Measurements from ENCODE around the gene RUFY1. TPM values are rescaled to one million over a fixed set of nuclear protein-coding genes. Genes with fewer than 3 reads are reported as not detected.

Gene RUFY1
- total and polyA plus RNA-seq, 10 of the 15 experiments (the other 5 are each of a cell fraction or from before 2014, with no cell fraction given): 5.7 to 36.3 (median 24.5) TPM

DNA sequence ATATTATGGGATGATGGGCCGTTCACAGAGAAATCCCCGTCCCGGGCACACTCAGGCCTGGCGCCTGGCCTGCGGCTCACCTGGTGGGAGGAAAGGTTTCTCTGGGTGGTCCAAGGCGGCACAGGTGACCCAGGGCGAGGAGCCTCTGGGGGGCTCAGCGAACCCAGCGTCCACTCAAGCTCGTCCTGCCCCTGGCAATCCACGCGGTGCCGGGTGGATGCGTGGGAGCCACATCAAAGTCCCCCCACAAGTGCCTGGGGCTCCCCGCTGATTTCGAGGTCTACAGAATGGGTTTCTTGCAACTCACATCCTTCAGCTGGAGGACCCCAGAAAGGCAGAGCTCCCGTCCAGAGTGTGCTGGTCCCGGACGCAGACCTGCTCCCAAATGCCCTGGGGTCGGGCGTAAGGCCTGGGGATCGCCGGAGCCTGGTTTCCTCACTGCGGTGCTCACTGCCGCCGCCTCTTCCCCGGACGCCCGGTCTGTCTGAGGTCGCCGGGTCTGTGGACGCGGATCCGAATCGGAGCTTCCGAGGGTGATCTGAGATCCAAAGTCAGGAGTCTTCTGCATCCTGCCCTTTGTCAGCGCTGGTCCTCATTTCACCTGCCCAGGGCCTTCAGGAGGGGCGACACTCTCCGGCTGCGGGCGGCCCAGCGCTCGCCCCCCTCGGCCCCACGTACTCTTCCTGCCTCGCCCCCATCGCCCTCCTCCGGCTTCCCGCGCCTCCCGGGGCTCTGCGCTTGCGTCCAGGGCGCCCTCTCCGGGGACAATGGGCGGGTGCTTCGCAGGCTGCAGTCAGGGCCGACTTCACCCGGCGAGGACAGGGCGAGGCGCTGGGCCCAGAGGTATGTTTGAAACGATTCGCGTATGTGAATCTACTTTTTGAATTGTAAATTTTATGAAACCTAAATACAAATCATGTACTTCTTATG, 20.0 kb upstream of the RUFY1 start (continued):
- no peak for TF ChIP-seq RELA (IDR thresholded peaks at IDR 0.05; ENCODE audit: borderline replicate concordance, partially characterized antibody)
- TF ChIP-seq TARDBP (IDR thresholded peaks at IDR 0.05; ENCODE audit: borderline replicate concordance): no peak
- TF ChIP-seq PAX5 (IDR thresholded peaks at IDR 0.05; ENCODE audit: borderline replicate concordance, low read depth, low read length): 0 out of 2 replicates have a peak, but pooled peaks have one; percentile 34
- TF ChIP-seq, protein P1, sequence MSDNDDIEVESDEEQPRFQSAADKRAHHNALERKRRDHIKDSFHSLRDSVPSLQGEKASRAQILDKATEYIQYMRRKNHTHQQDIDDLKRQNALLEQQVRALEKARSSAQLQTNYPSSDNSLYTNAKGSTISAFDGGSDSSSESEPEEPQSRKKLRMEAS (IDR thresholded peaks at IDR 0.05; ENCODE audit: low read depth, low read length): peak; percentile 70; the same call in 1 of the 2 replicates
- TF ChIP-seq, protein P2, sequence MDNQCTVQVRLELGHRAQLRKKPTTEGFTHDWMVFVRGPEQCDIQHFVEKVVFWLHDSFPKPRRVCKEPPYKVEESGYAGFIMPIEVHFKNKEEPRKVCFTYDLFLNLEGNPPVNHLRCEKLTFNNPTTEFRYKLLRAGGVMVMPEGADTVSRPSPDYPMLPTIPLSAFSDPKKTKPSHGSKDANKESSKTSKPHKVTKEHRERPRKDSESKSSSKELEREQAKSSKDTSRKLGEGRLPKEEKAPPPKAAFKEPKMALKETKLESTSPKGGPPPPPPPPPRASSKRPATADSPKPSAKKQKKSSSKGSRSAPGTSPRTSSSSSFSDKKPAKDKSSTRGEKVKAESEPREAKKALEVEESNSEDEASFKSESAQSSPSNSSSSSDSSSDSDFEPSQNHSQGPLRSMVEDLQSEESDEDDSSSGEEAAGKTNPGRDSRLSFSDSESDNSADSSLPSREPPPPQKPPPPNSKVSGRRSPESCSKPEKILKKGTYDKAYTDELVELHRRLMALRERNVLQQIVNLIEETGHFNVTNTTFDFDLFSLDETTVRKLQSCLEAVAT (IDR thresholded peaks at IDR 0.05): no peak
- TF ChIP-seq, protein P3, sequence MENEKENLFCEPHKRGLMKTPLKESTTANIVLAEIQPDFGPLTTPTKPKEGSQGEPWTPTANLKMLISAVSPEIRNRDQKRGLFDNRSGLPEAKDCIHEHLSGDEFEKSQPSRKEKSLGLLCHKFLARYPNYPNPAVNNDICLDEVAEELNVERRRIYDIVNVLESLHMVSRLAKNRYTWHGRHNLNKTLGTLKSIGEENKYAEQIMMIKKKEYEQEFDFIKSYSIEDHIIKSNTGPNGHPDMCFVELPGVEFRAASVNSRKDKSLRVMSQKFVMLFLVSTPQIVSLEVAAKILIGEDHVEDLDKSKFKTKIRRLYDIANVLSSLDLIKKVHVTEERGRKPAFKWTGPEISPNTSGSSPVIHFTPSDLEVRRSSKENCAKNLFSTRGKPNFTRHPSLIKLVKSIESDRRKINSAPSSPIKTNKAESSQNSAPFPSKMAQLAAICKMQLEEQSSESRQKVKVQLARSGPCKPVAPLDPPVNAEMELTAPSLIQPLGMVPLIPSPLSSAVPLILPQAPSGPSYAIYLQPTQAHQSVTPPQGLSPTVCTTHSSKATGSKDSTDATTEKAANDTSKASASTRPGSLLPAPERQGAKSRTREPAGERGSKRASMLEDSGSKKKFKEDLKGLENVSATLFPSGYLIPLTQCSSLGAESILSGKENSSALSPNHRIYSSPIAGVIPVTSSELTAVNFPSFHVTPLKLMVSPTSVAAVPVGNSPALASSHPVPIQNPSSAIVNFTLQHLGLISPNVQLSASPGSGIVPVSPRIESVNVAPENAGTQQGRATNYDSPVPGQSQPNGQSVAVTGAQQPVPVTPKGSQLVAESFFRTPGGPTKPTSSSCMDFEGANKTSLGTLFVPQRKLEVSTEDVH (IDR thresholded peaks at IDR 0.05; ENCODE audit: low read depth, partially characterized antibody): no peak
- 0 out of 2 replicates have a peak, but pooled peaks have one; percentile 24 for TF ChIP-seq IKZF1 (conservative IDR thresholded peaks at IDR 0.05)
- TF ChIP-seq, protein P4, sequence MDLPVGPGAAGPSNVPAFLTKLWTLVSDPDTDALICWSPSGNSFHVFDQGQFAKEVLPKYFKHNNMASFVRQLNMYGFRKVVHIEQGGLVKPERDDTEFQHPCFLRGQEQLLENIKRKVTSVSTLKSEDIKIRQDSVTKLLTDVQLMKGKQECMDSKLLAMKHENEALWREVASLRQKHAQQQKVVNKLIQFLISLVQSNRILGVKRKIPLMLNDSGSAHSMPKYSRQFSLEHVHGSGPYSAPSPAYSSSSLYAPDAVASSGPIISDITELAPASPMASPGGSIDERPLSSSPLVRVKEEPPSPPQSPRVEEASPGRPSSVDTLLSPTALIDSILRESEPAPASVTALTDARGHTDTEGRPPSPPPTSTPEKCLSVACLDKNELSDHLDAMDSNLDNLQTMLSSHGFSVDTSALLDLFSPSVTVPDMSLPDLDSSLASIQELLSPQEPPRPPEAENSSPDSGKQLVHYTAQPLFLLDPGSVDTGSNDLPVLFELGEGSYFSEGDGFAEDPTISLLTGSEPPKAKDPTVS (IDR thresholded peaks at IDR 0.05; ENCODE audit: low read depth, low read length): no peak
- no peak for TF ChIP-seq SPI1 (IDR thresholded peaks at IDR 0.05; ENCODE audit: borderline replicate concordance, insufficient read depth, low read depth, low read length)
- TF ChIP-seq, protein P5, sequence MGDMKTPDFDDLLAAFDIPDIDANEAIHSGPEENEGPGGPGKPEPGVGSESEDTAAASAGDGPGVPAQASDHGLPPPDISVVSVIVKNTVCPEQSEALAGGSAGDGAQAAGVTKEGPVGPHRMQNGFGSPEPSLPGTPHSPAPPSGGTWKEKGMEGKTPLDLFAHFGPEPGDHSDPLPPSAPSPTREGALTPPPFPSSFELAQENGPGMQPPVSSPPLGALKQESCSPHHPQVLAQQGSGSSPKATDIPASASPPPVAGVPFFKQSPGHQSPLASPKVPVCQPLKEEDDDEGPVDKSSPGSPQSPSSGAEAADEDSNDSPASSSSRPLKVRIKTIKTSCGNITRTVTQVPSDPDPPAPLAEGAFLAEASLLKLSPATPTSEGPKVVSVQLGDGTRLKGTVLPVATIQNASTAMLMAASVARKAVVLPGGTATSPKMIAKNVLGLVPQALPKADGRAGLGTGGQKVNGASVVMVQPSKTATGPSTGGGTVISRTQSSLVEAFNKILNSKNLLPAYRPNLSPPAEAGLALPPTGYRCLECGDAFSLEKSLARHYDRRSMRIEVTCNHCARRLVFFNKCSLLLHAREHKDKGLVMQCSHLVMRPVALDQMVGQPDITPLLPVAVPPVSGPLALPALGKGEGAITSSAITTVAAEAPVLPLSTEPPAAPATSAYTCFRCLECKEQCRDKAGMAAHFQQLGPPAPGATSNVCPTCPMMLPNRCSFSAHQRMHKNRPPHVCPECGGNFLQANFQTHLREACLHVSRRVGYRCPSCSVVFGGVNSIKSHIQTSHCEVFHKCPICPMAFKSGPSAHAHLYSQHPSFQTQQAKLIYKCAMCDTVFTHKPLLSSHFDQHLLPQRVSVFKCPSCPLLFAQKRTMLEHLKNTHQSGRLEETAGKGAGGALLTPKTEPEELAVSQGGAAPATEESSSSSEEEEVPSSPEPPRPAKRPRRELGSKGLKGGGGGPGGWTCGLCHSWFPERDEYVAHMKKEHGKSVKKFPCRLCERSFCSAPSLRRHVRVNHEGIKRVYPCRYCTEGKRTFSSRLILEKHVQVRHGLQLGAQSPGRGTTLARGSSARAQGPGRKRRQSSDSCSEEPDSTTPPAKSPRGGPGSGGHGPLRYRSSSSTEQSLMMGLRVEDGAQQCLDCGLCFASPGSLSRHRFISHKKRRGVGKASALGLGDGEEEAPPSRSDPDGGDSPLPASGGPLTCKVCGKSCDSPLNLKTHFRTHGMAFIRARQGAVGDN (IDR thresholded peaks at IDR 0.05): peak; percentile 56; the same call in 1 of the 2 replicates
- TF ChIP-seq TBL1XR1 (IDR thresholded peaks at IDR 0.05; ENCODE audit: low read depth, low read length): no peak
- TF ChIP-seq, protein P6, sequence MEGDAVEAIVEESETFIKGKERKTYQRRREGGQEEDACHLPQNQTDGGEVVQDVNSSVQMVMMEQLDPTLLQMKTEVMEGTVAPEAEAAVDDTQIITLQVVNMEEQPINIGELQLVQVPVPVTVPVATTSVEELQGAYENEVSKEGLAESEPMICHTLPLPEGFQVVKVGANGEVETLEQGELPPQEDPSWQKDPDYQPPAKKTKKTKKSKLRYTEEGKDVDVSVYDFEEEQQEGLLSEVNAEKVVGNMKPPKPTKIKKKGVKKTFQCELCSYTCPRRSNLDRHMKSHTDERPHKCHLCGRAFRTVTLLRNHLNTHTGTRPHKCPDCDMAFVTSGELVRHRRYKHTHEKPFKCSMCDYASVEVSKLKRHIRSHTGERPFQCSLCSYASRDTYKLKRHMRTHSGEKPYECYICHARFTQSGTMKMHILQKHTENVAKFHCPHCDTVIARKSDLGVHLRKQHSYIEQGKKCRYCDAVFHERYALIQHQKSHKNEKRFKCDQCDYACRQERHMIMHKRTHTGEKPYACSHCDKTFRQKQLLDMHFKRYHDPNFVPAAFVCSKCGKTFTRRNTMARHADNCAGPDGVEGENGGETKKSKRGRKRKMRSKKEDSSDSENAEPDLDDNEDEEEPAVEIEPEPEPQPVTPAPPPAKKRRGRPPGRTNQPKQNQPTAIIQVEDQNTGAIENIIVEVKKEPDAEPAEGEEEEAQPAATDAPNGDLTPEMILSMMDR (IDR thresholded peaks at IDR 0.05 in 2 of 3, conservative IDR thresholded peaks at IDR 0.05 in 1 of 3; ENCODE audit: control insufficient read depth in 2 of 3, extremely low read depth in 1 of 3, insufficient read depth in 1 of 3, low read depth in 3 of 3, low read length in 3 of 3): peak; percentile 17 to 19 (median 17); a peak in 4 of 6 replicates
- TF ChIP-seq STAT3 (IDR thresholded peaks at IDR 0.05; ENCODE audit: low read depth, low read length): no peak
- TF ChIP-seq IRF4 (IDR thresholded peaks at IDR 0.05; ENCODE audit: low read depth, low read length): no peak
- TF ChIP-seq STAT1 (conservative IDR thresholded peaks at IDR 0.05): no peak
- TF ChIP-seq ZNF622 (IDR thresholded peaks at IDR 0.05): no peak

Measured in GM12878 (cell line).